Measurements from ENCODE around the gene THBD.

DNA sequence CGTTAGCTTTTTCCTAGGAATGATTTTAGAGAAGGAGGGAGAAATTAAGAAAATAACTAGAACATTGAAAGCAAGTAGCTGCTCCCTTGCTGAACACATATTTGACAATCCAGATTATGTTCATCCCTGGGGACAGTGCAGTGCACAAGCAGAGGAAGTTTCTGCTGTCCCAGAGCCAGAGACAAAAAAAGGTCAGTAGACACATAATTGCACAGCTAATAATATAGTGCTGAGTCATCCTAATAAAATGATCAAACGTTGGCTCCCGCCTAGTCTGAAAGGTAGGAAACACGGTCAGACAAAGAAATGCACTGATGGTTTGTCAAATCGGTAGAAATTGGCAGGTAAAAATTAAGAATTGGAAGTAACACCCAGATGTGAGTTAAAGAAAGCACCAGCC is 36.0 kb downstream of the THBD start:
- TF ChIP-seq, protein P1, sequence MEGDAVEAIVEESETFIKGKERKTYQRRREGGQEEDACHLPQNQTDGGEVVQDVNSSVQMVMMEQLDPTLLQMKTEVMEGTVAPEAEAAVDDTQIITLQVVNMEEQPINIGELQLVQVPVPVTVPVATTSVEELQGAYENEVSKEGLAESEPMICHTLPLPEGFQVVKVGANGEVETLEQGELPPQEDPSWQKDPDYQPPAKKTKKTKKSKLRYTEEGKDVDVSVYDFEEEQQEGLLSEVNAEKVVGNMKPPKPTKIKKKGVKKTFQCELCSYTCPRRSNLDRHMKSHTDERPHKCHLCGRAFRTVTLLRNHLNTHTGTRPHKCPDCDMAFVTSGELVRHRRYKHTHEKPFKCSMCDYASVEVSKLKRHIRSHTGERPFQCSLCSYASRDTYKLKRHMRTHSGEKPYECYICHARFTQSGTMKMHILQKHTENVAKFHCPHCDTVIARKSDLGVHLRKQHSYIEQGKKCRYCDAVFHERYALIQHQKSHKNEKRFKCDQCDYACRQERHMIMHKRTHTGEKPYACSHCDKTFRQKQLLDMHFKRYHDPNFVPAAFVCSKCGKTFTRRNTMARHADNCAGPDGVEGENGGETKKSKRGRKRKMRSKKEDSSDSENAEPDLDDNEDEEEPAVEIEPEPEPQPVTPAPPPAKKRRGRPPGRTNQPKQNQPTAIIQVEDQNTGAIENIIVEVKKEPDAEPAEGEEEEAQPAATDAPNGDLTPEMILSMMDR (IDR thresholded peaks at IDR 0.05; ENCODE audit: low read depth, low read length) = no peak
- TF ChIP-seq EZH2phosphoT487 (IDR thresholded peaks at IDR 0.05; ENCODE audit: low read depth) = no peak

Measured in OCI-LY3 (cell line).